HG02884 (cell line): ENCODE measurements around the gene ARHGDIA.
A peak's percentile ranks its signal among the peaks of the same experiment; 100 is the strongest.

Source experiments
- ATAC-seq: cut with Tn5 transposase; IDR thresholded peaks from one replicate; pipeline ENCODE4 v1.9.1; 2021; ENCODE audit warnings: mild to moderate bottlenecking, moderate library complexity; ENCODE audit not compliant: unreplicated experiment

The ARHGDIA gene

DNA sequence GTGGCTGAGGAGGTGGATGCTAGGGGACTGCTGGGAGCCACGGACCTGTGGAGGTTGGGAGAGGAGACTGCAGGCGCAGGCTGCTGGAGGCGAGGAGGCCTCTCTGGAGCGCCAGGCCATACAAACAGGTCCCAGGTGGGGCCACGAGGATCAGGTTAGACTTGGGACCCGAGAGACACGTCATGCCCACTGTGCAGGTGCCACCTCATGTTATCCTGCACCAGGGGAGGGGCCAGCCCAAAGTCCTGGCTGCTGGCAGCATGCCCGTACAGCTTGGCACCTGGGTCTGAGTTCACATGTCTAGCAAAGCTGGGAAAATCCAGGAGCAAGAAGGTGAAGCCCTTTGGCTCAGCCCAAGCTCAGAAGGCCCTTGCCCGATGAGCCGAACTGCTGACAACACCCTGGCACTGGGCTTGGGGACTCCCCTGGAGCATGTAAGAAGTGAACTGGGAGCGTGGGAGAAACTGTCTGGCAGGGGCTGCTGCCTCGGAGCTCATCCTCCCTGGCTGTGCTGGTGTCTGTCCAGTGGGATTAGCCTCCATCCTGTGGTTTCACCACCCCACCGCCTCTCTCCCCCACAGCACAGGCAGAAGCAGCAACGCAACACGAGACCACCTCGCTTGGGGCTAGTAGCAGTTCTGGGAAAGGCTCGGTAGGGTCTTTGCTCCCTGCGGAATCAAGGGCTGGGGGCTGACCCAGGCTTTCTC lies 5.3 kb downstream of the ARHGDIA start:
- ATAC-seq: no peak

DNA sequence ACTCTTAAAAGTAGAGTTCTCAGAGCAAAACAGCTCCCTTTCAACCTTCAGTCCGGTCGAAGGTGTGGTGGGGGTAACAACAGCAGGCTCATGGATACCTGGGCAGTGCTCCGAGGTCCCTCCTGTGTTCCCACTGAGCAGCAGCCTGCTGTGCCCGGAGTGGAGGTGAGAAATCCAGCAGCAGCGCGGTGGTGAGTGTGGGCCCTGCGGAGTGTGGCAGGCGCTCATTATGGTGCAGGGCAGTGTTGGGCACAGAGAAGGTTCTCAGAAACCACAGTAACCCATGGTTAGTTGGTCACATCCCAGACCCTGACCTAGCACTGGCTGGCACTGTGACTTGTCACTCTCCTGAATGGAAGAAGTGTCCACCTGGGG lies 5.8 kb downstream of the ARHGDIA start:
- no peak for ATAC-seq

DNA sequence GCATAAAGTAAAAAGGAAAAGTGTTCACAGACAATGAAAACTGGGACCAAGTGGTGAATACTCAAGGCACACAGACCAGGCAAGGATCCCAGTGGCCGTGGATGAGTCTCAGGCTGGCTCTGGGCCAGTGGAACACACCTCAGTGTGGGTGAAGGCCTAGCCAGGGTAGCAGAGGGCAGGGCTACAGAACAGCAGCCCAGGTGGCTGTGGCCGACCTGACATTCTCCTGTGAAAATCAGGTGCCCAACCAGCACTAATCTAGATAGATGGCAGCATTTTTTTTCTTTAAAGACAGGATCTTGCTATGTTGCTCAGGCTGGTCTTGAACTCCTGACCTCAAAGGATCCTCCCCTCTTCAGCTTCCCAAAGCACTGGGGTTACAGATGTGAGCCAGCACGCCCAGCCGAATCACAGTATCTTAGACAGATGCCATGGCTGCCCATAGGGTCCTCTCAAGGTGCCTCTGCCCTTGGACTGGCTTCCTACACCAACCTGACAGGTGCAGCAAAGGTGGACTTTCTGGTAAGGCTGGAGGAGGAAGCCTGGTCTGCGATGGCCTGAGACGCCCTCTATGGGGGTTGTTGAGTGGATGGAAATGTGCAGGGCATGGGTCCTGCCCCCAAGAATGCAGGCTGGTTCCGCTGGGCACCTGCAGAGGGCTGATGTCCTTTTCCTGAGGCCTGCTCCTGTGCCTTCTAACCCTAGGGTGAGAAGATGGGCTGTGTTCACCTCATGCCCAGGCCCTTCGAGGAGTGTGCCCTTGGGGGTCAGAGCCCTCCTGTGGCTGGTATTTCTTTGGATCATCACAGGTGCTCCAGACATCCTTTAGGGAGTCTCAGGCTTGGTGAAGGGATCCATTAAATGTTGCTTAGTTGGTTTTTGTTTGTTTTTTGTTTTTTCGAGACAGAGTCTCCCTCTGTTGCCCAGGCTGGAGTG lies 7.0 kb downstream of the ARHGDIA start:
- ATAC-seq: no peak

DNA sequence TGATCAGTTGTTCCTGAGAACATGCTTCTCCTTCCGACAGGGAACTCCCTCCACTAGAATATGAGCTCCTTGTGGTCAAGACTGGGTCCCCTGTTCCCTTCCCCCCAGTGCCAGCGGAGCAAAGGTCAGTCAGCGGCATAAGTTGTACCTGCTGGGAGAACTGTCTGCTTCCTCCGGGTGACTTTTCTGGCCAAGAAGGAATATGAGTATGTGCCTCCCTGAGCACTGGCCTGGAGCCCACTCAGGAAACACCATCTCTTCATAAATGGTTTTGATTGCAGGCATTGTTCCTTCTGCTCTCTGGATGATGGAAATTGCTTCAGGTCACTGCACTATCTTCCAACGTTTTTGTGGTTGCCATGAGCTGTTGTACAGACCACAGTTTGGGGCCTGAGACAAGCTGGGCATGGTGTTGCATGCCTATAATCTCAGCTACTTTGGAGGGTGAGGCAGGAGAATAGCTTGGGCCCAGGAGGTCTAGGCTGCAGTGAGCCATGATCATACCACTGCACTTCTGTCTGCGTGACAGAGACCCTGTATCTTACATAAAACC lies 7.9 kb downstream of the ARHGDIA start:
- no peak for ATAC-seq

DNA sequence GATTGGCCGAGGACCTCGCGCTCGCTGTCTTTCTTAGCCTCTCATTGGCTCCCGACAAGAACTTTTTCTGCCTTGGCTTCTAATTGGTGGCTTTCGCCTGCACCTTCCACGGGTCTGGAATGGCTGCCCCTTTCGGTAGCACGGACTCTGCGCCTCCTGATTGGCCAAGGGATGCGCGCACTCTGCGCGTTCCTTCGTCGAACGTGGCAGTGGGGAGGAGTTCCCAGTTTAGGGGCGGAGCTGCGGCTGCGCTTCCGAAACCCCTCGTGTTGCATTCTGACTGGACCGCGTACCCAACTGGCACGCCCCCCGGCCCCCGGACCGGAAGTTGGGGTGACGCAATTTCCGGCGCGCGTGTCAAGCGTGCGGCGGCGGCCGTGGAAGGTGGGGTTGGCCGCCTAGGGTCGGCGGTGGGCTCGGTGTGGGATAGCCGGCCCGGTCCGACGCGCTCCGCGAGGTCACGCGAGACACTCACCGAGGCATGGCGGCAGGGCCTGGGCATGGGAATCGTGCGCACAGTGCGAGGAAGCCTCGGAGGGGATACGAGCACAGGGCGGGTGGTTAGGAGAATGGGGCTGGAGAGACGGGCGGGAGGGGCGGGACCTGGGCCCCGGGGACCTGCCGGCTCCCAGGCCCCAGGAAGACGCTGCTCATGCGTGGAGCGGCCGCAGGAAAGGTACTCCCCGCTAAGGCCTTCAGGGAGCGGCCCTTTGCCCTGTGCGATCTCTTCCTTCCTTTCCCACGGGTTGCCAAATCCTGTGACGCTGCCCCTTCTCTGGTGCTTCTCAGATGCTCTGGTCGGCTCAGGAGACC lies 10.2 kb downstream of the ARHGDIA start:
- ATAC-seq: peak; percentile 77

DNA sequence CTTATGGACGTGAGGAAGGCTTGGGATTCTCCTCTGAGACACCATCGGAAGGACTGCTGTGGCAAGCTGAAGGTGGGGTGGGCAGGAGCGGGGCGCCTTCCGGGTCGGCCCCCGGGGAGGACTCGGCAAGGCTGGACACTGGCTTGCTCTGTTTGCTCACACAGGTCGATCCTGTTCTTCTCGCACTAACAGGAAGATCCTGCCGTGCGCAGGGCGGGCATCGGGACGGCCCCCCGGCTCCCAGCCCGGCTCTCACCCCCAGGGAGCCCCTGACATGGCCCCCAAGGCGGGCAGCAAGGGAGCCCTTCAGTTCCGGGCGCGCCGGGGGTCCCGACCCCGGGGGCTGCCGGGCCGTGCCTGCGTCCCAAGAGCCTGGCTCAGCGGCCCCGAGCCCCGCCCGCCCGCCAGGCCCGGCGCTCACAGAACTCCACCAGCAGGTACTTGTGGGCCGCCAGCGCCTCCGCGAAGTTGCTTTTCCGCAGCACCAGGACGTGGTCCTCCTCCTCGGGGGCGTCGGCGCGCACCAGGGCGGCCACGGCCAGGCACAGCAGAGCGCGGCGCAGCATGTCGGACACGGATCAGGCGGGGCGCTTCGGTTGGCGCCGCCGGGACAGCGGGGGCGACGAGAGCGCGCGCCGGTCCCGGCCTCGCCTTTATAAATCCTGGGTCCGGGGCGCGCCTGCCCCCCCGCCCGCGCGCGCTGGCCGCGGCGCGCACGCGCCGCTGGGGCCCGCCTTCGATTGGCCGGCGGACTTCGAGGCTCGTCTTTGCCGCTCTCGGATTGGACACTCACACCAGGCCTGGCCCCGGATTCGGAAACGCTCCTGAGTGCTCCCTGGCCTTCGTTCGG lies 11.0 kb downstream of the ARHGDIA start, which contains the start of gene P4HB:
Gene P4HB, minus strand, starts transcription at position 630 of the 850 bp plus-strand sequence. Its CDS starts 64 bp downstream, at position 566.
- no peak for ATAC-seq

DNA sequence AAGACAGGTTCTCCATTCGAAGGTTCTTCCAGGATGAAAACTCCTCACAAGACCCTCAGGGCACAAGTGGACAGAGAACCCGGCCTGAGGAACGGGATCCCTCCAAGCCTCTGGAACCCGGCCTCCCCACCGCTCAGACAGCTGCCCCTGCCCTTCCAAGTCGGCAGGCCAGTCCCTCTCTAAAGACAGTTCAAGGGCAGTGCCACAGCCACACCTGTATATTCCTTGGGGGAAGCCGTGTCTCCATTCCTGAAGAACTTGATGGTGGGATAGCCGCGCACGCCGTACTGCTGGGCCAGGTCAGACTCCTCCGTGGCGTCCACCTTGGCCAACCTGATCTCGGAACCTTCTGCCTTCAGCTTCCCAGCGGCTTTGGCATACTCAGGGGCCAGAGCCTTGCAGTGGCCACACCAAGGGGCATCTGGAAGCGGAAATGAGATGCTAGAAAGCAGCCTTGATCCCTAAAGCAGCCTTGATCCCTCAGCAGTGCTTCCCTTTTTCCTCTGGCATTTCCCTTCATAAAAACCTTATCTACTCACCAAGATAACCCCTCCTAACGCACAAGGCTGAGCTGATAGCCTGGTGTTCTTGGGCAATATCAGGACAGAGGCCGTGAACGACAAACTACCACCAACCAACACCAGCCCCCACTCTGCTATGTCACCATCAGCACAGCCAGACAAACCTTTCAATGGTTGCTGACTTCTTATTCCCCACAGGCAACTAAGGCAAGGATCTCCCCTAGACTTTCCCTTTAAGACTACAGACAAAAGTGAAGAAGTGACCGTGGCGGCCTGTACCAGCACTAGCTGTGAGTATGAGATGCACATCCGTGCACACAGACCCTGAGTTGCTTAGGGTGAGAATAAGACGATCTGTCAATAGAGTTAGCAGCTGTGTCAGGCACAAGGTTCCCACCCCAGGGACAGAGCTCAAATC lies 11.9 kb downstream of the ARHGDIA start:
- ATAC-seq: no peak

DNA sequence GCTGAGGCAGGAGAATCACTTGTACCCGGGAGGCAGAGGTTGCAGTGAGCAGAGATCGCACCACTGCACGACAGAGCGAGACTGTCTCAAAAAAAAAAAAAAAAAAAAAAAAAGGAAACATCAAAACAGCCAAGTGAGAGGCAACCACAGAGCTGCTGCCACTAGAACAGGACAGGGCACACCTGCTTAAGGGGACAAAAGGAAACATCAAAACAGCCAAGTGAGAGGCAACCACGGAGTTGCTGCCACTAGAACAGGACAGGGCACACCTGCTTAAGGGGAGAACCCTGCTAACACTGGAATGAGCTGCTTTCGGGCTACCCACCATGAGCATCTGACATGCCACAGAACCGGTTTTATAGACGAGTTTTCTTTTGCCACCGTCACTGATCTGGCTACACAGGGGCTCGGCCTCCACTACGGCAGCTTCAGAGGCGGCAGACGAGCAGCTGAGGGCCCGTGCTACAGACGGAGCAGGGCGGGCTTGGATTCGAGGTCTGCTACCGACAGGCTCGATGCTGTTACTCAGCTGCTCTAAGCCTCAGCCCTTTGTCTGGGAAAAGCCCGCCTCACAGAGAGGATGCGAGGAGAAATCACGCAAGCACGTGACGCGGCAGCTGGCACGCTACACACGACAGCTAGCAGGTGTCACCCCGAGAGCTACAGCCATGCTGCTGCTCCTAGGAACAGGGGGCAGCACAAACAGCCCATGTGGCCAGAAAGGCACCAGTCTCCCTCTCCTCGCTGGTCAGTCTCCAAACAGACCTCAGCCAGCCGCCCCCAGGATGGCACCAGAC lies 12.8 kb downstream of the ARHGDIA start:
- no peak for ATAC-seq

DNA sequence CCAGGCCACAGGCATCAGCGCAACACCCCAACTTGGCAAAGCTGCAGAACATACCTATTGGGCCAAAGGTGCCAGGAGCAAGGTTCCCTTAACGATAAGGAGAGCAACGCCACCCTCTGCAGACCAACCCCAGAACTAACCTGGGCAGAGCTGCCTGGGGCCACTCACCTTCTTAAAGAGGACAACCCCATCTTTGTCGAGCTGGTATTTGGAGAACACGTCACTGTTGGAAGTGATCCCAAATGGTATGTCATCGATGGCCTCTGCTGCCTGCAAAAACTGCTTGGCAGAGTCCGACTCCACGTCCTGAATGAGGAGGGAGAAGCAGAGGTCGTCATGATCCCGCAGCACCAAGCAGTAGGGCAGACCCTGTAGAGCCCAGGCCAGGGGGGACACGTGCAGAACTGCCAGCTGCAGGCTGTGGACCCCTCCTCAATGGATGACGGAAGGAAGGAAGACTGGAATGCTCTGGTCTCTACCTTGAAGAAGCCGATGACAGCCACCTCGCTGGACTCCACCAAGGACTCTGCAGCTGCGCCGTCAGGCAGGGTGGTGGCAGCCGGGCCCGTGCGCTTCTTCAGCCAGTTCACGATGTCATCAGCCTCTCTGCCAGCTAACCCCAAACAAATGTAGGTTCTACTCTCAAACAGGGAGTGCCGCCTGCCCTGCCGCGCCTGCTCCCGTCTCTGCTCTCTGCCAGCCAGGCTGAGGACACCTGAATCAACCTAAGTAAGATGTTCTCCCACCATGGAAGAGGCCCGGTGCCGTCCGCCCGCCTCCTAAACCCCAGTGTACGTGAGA lies 16.0 kb downstream of the ARHGDIA start:
- ATAC-seq: no peak

DNA sequence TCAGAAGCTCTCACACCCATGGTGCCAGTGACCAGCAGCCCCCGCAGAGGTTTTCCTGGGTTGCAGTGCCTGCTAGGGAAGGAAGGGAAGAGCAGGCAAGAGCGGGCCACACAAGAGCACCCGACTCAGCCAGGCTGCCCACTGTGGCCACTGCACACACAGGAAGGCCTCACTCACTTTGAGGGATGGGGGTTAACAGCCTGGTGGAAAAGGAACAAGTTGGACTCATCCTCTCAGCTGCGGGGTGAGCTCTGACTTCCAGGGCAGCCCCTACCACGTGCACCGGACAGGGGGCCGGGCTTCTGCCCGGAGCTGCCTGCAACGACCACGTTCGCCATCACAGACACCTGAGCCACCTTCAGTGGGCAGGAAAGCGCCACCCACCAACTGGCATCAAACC lies 18.9 kb downstream of the ARHGDIA start:
- no peak for ATAC-seq

DNA sequence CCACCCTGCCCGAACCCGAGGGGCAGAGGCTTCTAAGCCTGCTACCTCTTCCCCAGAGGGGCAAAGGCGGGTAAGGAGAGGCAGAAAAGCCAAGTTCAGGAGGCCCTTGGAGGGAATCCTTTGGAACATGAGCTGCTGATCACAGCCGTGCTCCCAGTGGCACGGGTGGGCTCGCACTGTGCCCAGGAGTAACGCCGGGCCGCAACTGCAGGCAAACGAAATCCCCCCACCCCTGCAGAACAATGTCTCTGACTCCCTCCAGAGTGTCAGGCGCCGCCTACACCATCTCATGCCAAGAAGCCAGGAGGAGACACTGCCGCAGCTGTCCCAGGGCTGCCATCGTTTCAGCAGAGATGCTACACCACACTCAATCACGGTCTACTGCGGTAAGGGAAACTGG lies 19.7 kb downstream of the ARHGDIA start:
- ATAC-seq: no peak

DNA sequence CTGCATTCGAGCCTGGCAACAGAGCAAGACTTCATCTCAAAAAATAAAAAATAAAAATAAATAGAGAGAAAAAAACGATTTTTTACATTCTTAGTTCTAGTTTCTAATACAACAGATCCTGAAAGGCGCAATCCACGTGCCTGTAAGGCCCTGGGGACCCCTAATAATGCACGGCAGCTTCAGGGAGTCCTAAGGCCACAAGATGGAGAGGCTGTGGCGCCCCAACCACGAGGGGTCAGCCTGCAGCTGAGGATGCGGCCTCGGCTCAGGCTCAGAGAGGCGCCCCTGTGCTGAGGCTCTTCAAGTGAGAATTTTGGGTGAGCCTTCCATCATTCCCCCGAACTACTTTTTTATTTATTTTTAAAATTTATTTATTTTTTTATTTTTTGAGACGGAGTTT lies 21.7 kb downstream of the ARHGDIA start:
- no peak for ATAC-seq

DNA sequence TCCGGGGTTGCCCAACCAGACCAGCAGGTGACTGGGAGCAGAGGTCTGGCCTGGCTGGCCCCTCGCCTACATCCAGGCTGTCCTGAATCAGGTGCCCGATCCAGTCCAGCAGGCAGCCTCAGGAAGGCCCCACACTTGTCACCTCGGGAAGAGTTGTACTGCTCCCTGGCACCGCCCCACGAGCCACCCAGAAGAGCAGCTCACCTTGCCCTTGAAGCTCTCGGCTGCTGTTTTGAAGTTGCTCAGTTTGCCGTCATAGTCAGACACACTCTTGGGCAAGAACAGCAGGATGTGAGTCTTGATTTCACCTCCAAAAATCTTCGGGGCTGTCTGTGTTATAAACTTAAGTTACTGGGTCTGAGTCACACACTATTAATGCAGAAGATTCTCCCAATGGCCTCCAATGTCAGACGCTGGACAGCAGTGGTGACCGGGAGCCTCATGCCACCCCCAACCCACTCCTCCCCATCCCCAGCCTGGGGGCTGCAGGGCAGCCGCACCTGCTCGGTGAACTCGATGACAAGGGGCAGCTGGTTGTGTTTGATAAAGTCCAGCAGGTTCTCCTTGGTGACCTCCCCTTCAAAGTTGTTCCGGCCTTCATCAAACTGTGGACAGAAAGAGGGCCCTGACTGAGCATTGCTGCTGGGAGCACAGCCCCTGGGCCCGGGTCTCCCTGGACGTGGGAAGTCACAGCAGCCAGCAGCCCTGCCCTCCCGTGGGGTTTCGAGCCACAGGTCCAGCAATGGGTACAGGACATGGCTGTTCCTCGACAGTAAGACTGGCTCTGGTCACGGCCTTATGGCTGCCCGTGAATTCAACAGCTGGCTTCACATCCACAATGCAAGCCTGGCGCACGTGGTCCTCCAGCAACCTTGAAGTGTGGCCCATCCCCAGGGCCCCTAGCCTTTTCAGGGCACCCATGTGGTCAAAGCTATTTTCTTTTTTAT lies 24.1 kb downstream of the ARHGDIA start:
- no peak for ATAC-seq

DNA sequence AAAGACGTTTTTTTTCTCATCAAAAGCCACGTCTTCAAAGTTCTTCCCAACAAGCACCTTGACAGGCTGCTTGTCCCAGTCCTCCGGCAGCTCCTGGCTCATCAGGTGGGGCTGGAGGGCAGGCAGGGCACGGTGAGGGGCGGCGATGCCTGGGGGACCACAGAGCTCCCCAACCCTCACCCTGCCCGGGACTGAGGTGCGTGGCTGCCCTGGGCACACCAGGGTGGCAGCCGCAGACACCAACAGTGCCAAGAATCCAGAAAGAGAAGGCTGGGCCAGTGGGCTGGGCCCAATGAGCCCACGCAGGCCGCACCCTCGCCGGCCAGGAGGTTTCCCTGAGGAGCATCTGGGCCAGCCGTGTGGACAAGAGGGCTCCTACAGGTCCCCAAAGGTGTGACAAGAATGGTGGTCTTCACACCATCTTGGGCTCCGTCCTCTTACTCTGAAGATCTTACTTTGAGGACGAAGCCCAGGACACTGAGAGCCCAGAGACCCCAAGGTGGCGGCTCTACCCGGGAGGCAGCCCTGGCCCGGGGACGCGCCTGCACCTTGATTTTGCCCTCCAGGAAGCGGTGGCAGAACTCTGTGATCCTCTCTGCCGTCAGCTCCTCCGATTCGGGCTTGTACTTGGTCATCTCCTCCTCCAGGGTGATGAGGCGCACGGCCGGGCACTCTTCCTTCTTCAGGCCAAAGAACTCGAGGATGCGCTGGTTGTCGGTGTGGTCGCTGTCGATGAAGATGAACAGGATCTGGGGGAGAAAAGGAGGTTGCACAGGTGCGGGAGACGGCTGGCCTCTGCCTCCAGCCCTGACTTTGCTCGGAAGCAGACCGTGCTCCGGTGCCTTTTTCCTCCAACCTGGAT lies 25.0 kb downstream of the ARHGDIA start:
- ATAC-seq: no peak

DNA sequence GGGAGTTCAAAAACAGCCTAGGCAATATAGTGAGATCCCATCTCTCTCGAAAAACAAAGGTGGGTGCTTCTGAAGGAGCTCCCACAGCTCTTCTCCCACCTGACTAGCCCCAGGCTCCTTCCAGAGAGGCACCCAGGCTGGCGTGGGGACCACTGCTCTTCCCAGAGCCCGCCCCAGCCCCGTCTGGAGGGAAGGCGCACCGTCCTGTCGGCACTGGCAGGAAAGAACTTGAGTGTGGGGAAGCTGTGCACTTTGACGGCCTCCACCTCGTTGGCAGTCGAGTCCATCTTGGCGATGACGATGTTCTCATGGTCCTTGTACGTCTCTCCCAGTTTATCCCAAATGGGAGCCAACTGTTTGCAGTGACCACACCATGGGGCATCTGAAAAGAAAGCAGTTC lies 25.8 kb downstream of the ARHGDIA start:
- no peak for ATAC-seq
